Effector CD4-positive, alpha-beta T cell (primary cell): ENCODE results near the gene OCSTAMP.

Experiments
- DNase-seq: peaks from one replicate; pipeline ENCODE4 v3.0.0-alpha.2; 2020

Gene OCSTAMP

DNA sequence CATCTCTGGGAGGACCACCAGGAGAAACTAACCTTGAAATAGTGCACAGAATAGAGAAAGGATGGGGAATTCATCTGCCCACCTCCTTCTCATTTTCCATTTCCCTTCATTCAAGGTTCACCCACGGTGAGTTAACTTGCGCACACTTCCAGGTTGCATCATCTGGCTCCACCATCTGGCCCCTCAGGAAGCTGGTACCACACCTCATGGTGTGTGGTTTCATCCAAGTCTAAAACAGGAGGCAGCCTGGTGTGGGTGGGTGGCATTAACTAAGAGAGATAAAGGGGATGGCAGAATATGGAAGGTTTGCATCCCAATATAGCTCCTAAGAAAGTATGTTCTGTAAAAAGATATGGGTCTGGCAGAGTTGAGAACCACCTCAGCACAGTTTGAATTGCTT is 40.9 kb downstream of the OCSTAMP start:
- DNase-seq = no peak

DNA sequence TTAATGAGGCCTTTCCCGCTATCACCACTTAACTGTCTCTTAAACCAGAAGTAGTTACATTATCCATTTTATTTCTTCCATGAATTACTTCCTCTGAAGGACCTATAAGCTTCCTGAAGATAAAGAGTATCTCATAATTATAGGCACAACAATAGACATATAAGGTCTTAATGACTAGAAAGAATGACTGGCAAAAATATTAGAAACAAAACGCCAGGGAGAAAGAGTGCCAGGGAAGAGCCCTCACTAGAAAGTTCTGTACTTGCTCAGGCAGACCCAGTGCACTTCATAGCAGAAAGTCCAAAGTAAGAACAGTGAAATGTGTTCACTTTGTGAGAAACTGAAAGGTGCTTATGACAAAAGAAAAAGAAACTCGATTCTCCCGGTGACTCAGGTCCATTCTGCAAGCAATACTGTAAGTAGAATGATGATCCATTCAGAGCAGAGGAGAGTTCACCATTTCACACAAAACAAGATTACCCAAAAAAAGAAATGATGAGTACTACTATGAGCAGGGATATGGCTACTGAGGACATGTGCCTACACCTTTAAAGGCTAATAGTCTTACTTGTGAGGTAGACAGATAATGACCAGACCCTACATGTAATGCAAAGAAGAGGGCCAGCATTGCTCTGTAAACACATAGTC is 42.6 kb downstream of the OCSTAMP start:
- DNase-seq = no peak

DNA sequence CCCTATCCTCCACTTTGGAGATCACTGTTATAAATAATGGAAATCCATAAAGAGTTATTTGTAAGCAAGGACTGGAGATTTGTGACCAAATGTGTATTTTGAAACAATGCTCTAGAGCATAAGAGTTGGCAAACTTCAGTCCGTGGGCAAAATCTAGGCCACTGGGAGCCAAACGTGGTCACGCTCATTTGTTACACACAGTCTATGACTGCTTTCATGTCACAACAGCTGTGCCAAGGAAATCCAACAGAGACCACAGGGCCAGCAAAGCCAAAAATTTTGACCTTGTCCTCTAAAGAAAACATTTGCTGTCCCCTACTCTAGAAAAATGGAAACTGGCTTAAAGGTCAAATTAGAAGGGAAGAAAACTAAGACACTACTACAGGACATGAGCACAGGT is 44.9 kb downstream of the OCSTAMP start:
- no peak for DNase-seq

DNA sequence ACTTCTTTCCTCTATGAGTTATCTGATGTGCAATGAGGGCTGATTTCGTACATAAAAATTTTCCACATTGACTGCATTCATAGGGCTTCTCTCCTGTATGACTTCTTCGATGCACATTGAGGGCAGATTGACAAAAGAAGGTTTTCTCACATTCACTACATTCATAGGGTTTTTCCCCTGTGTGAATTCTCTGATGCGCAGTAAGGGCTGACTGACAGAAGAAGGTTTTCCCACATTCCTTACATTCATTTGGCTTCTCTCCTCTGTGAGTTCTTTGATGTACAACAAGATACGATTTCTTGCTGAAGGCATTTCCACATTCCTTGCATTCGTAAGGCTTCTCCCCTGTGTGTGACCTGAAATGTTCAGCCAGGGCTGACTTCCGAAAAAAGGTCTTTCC is 48.5 kb downstream of the OCSTAMP start:
- DNase-seq = no peak

DNA sequence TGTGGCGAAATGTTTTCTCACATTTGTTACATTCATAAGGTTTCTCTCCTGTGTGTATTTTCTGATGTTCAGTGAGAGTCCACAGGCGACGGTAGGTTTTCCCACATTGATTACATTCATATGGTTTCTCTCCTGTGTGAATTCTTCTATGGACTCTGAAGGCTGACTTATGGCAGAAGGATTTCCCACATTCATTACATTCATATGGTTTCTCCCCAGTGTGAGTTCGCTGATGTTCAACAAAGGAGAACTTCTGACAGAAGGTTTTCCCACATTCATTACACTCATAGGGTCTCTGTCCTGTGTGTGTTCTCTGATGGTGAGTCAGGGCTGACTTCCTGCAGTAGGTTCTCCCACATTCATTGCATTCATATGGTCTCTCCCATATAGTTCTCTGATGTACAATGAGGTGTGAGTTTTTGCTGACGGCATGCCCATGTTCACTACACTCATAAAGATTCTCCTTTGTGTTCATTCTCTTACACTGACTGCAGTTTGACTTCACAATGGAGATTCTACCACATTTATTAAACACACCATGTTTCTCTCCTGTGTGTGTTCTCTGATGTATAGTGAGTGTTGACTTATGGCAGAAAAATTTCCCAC is 49.0 kb downstream of the OCSTAMP start:
- DNase-seq = no peak

DNA sequence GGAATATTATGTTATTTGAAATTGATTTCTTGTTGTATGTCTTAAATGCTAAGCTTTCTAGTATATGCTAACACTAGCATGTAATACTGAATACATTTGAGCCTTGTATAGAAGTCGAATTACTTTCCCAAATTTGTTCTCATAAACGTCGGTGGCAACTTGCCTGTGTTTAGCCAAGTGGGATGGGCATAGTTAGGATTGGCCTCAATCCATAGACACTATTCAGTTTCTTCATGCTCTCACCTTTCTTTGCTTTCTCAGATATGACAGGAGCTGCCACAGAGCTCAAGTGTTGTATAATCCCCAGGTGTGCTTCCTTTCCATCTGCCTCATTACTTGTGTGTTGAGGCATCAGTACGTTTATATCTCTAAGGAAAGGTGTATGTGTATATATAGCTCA is 56.4 kb downstream of the OCSTAMP start:
- DNase-seq = no peak

DNA sequence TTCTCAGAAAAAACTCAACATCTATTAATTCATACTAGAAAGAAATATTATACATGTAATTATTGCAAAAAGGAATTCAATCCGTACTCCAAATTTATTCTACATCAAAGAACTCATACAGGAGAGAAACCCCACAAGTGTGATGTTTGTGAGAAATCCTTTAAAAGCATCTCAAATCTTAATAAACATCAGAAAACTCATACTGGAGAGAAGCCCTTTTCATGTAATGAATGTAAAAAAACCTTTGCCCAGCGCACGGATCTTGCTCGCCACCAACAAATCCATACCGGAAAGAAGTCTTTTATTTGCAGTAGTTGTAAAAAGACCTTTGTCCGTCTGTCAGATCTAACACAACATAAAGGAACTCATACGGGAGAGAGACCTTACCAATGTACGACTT is 59.1 kb downstream of the OCSTAMP start:
- no peak for DNase-seq
